CD4-positive, alpha-beta T cell treated with Interleukin-17A for 4 hours (primary cell): Measurements from ENCODE around the gene YPEL1.
"Not testable (repeated sequence)": the region's sequence is repeated elsewhere in the genome, so short reads cannot be mapped to it uniquely, and the experiment has no call there.

Source experiments
- DNase-seq: peaks from one replicate; pipeline ENCODE4 v3.0.0-alpha.2; 2020; ENCODE audit warnings: mixed read lengths

Gene YPEL1

DNA sequence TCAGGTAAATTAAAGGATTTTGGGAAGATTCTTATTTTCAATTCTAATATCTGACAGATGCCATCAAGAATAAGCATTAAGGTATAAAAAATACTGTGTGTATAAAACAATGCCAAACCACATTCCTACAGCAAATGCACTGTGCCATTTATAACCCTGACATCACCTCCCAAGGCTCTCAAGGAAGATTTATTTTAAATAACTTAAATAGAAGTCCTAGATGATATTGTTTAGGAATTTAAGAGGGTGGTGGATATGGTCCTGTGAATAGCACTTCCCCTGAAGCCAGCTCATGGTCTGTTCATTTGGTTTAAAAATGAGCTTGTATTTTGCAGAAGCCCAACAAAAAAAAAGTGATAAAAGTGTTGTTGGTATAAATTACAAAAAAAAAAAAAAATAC lies 37.7 kb downstream of the YPEL1 start:
- no peak for DNase-seq

DNA sequence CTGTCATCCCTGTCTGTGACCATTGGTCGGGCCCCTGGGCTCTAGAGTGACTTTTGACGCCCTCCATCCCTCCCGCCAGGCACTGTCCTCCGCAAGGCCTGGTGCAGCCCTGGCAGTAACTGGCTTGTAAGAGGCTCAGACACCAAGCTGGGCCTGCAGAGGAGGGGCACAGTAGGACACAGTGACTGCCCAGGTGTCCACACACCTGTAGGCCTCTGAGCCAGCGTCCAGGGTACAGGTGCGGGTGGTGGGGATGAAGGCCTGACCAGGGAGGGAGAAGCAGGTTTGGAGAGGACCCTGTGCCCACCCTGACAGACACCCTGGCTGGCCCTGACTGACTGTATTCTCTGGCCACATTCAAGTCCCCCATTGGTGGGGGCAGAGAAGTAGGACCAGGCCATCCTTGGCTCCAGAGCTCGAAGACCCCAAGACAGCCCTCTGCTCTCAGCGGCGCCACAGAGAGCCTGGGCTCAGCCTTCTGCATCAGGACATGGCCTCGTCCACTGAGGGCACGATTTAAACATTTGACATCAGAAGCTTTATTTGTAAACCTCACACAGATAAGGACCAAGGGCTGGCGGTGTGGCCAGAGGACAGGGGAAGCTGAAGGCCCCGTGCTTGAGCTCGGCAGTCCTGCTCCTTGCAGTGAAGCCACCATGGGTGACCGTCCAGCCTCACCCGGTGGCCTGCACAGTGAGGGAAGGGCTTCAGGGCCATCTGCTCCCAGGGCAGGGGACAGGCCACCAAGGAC lies 38.4 kb downstream of the YPEL1 start:
- no peak for DNase-seq

DNA sequence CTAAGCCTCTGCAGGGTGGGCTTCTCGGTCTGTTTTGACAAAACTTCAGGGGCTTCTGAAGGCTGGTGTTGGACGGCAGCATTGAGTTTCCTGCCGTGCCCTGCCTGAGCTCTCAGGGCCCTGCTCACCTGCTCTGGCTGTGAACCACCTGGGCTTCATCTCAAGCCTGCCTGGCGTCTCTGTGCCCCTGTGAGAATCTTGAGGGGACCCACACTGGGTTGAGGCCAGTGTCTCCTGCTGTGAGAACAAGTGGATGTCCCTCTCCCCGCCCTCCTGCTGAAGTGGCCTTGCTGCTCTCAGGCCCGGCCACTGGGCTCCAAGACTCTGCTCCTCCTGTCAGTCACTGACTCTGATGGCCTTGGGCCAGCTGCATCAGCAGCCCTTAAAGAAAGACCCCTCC lies 39.5 kb downstream of the YPEL1 start:
- DNase-seq = no peak

DNA sequence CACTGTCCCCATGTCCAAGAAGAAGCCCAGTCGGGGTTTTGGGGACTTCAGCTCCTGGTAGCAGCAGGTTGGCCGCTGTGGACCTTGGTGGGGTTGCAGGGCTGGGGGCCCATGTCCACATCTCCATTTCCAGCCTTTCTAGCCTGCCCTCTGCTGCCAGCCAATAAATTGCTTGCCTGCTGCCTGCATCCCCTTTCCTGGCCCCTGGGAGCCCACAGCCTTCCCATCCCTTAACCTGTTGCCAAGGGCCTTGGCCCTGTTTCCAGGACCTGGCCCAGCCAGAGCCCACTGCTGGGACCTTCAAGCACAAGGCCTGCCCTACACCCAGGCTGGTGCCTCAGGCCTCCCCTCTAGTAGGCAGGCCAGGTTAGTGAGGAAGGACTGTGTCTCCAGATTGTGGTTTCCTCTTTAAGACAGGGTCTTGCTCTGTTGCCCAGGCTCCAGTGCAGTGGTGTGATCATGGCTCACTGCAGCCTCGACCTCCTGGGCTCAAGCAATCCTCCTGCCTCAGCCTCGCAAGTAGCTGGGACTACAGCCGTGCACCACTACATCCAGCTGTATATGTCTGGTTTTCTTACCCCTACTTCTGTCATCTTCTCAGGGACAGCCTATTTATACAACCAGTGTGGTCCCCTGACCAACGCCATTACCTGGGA lies 40.0 kb downstream of the YPEL1 start:
- DNase-seq = no peak

DNA sequence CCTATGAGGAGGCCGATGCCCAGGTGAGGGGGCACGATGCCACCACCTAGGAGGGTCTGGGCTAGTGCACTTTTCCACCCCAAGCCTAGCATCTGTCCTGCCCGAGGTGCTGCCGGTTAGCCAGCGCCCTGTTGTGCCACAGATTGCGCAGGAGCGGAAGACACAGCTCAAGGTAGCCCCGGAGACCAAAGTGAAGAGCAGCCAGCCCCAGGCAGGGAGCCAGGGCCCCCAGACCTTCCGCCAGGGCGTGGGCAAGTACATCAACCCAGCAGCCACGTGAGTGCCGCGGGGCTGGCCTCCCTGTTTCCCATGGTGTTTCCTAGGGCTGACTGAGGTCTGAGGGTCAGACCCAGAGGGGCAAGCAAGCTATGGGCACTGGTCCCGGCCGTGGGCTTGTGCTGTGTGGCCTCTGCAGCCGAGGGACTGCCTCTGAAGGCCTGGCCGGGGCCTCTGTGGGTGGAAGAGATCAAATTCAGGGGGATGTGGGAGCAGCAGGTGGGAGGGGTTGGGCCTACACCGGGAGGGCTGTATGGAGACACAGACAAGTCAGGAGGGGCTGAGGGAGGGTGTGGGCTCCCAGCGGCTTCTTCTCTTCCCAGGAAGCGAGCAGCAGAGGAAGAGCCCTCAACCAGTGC lies 40.7 kb downstream of the YPEL1 start:
- no peak for DNase-seq

DNA sequence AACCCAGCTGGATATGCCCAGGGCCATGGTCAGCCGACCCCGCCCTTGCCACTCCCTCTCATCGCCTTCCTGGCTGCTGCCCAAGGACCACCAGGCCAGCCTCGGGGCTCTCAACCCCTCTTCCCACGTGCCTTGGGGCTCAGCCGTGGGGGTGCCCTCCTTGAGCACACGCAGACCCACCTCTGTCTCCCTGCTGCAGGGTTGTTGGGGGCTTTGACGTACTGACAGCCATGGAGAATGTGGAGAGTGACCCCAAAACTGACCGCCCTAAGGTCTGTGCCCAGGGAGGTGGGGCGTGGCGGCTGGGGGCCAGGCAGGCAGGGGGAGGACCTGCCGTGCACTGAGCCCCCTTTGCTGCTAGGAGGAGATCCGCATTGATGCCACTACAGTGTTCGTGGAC lies 41.2 kb downstream of the YPEL1 start:
- no peak for DNase-seq

DNA sequence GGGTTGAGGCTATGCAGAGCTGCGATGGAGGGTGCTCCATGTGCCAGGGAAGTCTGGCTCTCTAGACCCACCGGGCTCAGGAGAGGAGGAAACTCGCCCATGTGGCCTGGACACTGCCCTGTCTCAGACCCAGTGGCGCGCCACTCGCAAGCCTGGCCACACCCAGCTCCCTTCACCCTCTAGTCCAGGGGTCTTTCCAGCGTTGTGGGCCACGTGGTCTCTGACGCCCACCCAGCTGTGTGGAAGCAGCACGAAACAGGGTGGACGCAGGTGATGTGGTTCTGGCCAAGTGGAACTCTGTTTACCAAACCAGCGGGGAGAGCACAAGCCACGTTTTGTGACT lies 41.6 kb downstream of the YPEL1 start:
- no peak for DNase-seq

DNA sequence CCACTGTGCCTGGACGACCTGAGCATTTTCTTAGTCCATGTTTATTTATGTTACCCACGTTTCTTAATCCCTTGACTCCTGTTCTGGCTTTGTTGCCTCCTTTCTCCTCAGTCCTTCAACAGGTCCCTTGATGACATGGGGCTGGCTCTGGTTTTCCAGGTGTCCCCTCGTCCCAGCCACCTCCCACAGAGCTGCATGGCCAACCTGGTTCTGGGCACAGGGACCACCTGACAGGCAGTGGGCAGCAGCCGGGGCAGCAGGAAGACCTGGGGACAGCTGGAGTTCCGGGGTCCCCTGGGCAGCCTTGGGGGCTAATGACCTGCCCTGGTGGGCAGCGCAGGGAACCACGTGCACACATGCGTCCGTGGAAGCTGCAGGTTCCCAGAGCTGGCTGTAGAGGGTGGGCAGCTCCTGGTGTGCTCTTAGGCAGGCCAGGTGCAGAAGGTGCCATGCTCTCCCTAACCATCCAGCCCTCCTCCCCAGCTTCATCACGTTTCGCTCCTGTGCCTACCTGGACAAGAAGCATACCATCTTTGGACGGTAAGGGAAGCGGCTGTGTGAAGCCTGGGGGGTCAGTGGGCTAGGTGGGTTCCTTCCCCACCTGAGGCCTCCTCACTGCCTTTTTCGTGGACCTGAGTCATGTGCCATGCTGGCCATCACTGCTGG lies 42.1 kb downstream of the YPEL1 start:
- DNase-seq = no peak

DNA sequence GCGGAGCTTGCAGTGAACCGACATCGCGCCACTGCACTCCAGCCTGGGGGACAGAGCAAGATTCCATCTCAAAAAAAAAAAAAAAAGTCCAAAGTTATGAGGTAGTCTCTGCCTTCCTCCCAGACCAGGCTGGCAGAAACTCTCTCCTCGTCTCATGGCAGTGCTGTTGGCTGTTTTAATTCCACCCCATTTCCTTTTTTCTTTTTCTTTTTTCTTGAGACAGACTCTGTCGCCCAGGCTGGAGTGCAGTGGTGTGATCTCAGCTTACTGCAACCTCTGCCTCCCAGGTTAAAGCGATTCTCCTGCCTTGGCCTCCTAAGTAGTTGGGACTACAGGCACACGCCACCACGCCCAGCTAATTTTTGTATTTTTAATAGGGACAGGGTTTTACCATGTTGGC lies 42.7 kb downstream of the YPEL1 start:
- not testable (repeated sequence) for DNase-seq

DNA sequence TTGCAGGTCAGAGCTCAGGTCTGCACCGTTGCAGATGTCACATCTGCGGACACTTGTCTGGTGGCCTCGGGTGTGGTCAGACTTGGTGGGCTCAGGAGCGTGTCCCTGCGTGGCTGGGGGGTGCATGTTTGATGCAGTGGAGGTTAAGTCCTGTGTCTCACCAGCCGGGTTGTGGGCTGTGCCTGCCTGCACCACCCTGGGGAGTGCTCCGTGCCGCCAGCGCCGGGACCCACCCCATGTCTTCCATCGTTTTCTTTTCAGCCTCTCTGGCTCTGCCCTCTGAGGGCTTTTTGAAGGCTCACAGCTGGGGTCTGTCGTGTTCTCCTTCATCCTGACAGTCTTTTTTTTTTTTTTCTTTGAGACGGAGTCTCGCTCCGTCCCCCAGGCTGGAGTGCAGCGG lies 43.8 kb downstream of the YPEL1 start:
- DNase-seq = no peak

DNA sequence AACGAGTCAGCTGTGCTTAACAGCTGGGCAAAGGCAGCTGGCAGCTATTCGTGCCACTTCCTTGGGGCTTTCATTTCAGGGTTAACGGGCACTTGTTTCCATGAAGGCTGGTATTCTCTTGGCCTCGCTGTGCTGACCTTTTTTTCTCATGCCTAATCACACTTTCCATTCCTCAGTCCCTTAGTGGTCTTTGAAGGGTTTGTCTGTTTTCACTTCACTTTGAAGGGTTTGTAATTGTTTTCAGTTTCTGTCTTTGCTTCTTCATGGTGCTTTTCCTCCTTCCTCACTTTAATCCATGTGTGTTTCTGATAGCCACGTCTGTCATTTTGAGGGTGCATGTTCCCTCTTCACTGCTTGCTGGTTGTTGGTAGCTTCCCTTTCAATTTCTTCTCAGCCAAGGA lies 45.2 kb downstream of the YPEL1 start:
- no peak for DNase-seq

DNA sequence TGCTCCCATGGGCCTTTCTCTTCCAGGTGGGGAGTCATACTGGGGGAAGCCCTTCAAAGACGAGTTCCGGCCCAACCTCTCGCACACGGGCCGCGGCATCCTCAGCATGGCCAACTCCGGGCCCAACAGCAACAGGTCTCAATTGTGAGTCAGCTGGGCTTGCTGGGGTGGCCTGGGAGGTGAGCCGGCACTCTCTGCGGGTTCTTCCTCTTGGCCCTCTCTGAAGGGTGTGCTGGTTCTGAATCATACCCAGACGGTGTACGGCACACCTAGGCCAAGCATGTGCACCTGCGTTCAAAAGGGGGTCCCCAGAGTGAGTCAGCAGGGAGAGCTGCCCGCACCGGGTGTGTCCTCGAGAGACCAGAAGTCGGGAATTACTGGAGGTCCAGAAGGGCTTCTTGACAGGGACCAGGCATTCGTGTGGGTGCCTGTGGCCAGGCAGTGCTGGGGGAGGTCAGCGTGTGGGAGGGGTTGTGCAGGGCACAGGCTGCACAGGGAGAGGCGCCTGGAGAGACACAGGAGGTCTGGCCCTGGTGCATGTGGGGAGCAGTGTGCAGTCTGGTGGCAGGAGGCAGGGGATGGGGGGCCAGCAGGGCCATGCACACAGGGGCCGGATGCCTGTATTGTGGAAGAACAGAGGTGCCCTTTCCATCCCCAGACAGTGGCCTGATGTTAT lies 46.8 kb downstream of the YPEL1 start:
- DNase-seq = no peak

DNA sequence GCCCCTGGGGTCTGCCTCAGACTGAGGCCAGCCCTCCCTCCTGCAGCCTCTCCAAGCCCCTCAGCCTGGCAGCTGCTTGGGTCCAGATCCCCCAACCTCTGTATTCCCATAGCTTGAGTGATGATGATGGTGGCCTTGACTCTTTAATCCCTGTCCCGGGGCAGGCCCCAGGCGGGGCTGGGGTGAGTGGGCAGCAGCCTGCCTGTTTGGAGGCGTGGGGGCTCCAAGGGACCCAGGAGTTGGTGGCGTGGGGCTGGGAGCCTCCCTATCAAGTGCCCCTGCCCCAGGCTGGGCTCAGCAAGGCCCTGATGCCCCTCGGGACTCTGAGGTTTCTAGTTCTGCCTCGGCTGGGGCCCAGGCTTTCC lies 47.3 kb downstream of the YPEL1 start:
- DNase-seq = no peak

DNA sequence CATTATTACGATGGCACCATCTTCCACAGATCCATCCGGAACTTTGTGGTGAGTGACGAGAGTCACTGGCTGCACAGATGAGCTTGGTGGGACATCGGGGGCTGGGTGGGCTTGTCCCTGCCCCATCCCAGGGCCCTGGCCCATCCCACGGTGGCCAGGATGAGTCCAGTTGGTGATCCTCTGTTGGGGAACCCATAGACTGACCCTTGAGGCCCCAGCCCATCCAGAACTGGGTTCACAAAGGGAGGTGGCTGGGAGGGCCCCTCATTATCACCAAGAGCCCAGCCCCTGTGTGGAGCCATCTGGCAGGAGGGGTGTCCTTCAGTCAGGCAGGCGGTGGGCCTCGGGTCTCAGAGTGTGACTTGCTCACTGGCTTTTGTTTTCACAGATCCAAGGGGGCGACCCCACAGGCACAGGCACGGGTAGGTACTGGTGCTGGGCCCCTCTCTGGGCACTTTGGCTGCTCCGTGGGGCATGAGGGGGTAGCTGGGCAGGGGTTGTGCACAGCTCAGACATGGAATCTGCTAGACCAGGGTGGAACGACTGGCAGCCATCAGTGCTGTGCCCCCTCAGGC lies 47.8 kb downstream of the YPEL1 start:
- no peak for DNase-seq

DNA sequence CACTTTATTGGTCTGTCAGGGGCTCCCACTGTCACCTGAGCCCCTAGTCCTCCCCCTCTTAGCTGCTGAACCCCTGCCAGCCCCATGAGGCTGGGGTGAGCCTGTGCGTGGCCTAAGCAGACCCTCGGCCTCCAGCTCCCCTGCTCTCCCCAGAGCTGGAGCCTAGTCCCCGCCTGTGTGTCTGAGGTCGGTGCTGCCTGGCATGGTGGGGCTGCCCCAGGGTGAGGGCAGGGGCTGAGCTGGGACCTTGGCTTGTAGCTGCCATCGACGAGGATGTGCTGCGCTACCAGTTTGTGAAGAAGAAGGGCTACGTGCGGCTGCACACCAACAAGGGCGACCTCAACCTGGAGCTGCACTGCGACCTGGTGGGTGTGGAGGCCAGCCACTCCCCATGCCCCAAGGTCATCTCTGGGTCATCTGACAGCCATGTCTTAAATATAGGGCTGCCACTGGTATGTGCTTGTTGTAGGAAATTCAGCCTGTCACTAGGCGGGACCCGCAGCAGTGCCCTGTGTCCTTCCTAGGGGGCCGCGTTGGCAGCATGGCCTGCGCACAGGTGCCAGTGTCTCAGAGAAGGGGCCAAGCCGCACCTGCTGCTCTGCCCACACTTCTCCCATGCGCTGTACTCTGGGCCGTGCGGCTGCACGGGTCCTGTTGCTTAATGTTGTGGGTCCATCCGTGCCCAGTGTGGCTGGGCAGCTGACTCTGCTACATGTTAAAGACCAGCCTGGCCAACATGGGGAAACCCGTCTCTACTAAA lies 48.8 kb downstream of the YPEL1 start:
- DNase-seq = no peak

DNA sequence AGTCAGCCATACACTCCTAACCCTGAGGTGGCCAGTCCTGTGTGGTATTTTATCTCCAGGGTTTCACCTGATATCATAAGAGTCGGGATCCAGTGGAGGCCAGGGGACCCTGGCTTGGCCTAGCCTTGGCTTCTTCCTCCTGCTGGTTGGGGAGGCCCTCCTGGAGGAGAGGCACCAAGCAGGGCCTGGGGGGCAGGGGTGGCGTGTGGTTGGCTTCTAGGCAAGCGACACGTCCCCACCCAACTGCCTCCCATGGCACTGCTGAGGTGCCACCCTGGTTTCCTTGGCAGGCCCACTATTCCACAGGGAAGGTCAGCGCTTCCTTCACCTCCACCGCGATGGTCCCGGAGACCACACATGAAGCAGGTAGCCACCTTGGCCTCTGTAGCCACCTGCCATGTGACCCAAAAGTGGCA lies 49.4 kb downstream of the YPEL1 start:
- no peak for DNase-seq

DNA sequence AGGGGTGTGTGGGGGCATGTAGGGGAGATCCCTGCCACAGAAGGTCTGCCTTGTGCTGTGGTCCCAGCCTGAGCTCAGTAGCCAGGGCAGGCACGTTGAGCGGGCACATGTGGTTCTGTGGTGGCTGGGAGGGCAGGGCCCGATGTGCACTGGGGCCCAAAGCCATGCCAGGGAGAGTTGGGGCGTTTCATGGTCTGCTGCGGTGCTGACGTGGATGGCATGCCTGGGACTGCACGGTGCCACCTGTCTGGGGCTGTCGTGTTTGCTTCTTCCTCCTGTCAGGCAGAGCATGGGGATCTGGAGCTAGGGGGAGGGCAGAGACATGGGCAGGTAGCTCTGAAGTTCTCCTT lies 50.5 kb downstream of the YPEL1 start:
- no peak for DNase-seq

DNA sequence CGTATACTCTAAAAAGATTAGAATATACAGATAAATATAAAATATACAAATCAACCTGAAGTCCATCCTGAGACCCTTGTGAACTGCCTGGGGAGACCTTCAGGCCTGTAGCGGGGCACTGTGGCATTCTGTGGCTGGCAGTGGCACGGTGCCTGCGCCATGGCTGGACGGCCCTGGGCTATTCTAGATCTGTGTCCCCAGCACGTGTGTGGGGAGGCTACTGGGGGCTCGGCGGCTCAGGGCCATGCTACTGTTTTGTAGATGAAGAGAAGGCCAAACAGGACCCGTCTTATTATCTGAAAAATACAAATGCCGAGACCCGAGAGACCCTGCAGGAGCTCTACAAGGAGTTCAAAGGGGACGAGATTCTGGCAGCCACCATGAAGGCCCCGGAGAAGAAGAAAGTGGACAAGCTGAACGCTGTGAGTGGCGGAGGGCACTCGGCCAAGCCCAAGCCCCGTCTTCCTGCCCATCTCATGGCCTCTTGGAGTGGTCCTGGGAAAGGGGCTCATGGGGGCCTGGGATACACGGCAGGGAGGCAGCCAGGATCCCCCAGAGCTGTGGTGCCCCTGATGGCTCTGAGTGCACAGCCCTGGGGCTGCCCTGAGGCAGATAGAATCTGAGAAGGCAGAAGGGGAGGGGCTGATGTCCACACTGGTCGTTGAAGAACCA lies 51.0 kb downstream of the YPEL1 start:
- DNase-seq = no peak

DNA sequence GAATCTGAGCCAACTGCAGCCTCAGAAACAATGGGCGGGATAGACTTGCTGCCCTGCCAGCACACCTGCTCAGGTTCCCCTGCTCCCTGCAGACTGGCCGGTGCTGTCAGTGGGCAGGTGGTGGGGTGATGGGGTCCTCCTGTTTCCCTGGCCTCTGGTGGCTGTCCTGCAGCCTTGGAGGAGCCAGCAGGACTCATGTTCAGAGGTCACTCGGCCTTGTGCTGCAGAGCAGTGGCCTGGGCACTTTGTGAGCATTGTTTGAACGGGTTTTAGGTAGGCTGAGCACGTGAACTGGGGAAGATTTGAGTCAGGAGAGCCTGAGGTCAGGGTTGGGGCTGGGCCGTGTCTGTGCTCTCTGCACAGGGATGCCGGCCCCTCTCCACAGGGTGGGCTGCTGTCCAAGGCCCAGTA lies 52.2 kb downstream of the YPEL1 start:
- DNase-seq = no peak

DNA sequence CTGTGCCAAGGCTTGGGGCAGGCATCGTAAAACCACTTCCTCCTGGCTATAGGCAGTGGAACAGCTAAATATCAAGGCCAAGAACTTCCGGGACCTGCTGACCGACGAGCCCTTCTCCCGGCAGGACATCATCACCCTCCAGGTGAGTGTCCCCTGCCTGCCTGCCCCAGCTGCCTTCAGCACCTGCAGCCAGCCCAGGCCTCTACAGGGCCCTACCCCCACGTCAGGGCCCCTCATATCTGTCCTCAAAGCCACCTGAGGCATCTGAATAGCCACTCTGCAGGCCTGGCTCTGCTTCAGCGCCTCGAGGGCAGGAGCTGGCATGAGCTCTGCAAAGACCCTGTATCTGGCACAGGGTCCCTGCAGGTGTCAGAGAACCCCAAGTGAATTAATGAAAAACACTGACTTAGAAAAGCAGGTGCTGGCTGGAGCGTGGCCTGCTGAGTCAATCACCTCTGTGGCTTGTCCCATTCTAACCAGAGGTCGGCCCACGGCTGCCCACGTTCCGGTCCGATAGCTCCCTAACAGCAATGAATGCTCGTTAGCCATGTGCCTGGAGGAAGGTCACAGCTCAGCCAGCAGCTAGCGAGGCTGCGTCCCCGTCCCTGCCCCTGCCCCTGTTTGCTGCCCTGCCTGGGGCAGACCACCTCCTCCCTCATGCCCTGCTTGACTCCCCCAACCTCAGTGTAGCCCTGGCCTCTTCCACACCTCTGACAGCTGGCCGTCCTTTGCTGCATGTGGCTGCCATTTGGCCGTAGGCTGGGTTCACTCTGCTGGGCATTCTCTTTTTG lies 53.0 kb downstream of the YPEL1 start:
- DNase-seq = no peak
